Mononuclear cell (primary cell): ENCODE results near the gene CCDC32. TPM values are rescaled to one million over a fixed set of nuclear protein-coding genes. Genes with fewer than 3 reads are reported as not detected.

Source experiments
- H3K27me3 ChIP-seq: 2 replicates; pipeline ENCODE4 v1.6.0; 2011; ENCODE audit warnings: low read length, control low read depth; ENCODE audit not compliant: insufficient read depth
- H3K4me1 ChIP-seq: 2 replicates; pipeline ENCODE4 v1.5.1; 2011; ENCODE audit warnings: mild to moderate bottlenecking, low read length, control low read depth; ENCODE audit not compliant: insufficient read depth
- H3K4me3 ChIP-seq: 2 replicates; pipeline ENCODE4 v1.5.1; 2011; ENCODE audit warnings: mild to moderate bottlenecking, low read length, moderate library complexity
- H3K9me3 ChIP-seq: 2 replicates; pipeline ENCODE4 v1.5.1; 2011; ENCODE audit warnings: low read depth, mild to moderate bottlenecking, control low read depth, low read length
- total RNA-seq: library from RNA; depleted of rRNA; stranded (reverse); fragments of >200 nt; gene quantifications from one replicate; pipeline ENCODE4 v1.2.3, GENCODE V29; 2012

The CCDC32 gene
- total RNA-seq, 1 donor, result 12.9 TPM

DNA sequence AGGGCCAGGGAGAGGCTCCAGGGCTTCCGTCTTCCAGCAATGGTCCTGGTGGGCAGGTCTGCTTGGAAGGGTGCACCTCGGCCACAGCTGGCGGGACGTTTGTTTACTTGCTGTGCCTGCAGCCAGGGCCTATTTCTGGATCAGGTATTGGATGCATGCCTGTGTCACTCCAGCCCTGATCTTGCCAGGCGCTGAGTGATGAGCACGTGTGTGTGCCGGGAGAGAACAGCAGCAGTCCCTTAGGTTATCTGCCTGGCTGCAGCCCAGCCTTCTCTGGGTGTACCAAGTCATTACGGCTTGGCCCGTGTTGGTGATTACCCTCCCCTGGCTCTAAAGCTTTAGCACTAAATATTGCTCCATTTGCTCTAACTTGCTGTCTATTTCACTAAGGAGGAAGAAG is 14.9 kb downstream of the CCDC32 start:
- no peaks in the 10 kb centered on the region for H3K9me3 ChIP-seq
- no peaks in the 10 kb centered on the region for H3K27me3 ChIP-seq
- no peak overlapping the region for H3K4me3 ChIP-seq
- H3K4me1 ChIP-seq, result peaks cover 60% of the 10 kb centered on the region

DNA sequence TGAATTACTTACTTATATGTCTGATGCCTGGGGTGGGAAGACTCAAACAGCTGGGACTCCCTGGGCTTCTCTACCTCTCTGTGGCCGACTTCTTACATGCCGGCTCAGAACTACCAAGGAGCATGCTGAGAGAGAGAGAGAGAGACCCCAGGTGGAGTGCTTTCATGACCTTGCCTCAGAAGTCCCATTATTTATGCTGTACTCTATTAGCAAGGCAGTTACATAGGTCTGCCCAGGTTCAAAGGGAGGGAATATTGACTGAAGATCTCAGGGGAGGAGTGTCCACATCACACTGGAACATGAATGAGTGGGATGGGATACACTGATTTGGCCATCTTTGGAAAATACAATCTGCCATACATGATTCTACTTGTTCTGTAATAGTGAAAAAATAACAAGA is 16.2 kb downstream of the CCDC32 start:
- no peaks in the 10 kb centered on the region for H3K27me3 ChIP-seq
- H3K9me3 ChIP-seq, result no peaks in the 10 kb centered on the region
- H3K4me1 ChIP-seq, result peaks cover 67% of the 10 kb centered on the region
- no peak overlapping the region for H3K4me3 ChIP-seq

DNA sequence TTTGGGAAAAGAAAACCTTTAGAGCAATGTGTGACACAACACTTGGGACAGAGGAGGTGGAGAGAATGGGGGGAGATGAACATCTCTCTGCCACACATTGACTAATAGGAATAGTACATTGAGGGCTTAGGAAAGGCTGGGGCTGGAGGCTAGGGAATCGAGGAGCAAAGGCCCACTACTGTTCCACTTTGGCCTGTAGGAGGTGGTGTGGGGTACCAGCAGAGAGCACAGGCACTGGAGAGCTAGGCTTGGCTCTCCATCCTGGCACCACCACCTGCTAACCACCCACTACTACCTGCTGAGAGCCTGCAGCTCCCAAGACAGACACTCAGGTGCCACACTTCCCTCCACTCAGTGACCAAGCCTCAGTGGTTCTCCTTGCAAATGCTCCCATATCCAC is 19.4 kb downstream of the CCDC32 start:
- Histone ChIP-seq H3K4me1 (peaks cover 50% of the 10 kb centered on the region), H3K4me3 (no peak overlapping the region), H3K27me3 (no peaks in the 10 kb centered on the region), H3K9me3 (no peaks in the 10 kb centered on the region)

DNA sequence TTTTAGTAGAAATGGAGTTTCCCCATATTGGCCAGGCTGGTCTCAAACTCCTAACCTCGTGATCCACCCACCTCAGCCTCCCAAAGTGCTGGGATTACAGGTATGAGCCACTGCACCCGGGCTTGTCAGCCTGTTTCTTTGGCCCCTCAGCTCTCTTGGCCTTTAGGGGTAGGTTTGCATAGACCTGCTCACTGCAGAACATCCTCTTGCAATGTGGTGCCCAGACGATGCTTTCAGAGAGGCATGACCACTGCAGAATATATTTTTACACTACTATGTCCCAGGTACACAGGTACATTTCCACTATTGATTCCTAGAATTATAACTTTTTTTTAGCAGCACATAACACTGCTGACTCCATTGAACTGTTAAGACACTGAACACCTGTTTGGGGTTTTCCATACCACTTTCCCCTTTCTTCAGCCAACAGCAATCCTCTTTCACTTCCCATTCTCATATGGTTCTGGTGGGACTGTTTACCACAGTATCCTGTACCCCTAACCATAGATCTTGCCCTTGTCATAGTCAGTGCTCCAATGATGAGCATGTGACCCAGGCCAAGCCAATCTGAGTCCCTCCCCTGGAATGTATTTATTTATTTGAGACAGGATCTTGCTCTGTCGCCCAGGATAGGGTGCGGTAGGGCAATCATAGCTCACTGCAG is 21.1 kb downstream of the CCDC32 start:
- H3K4me3 ChIP-seq, result no peak overlapping the region
- H3K4me1 ChIP-seq, result peaks cover 35% of the 10 kb centered on the region
- no peaks in the 10 kb centered on the region for H3K9me3 ChIP-seq
- no peaks in the 10 kb centered on the region for H3K27me3 ChIP-seq

DNA sequence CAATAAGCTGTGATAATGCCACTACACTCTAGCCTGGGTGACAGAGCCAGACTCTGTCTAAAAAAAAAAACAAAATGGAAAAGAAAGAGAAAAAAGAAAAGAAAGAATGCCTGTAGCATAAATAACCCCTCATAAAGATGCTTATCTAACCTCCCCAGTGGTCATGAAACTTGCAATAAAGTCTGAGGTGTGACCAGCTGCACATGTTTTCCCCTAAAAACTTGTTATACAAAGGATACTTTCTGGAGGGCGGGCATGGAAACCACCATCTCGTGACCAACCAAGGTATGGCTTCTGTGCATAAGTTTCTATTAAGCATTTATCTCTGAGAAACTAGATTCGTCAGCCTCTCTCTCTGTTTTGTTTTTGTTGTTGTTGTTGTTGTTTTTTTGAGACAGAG is 21.8 kb downstream of the CCDC32 start:
- Histone ChIP-seq H3K4me3 (no peak overlapping the region), H3K9me3 (no peaks in the 10 kb centered on the region), H3K4me1 (peaks cover 35% of the 10 kb centered on the region), H3K27me3 (no peaks in the 10 kb centered on the region)

DNA sequence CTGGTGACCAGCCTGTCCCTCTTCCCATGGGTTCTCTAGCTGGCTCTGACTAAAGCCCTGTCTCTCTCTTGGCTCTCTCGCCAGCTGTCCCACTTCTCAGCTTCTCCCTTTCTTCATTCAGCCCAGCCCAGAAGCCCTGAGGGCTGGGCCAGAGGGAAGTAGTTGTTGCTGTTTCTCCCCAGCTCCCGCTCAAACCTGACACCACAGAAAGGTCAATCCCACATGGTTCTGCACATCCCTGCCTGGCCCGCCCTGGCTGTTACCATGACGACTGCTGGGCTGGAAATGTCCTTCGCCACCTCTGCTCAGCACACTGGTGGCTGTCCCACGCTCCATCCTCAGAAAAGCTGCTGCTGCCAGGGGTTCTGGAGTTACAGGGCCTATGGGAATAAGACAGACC is 25.9 kb downstream of the CCDC32 start:
- no peak overlapping the region for H3K4me3 ChIP-seq
- H3K27me3 ChIP-seq, result no peaks in the 10 kb centered on the region
- H3K4me1 ChIP-seq, result peaks cover 11% of the 10 kb centered on the region
- H3K9me3 ChIP-seq, result no peaks in the 10 kb centered on the region

DNA sequence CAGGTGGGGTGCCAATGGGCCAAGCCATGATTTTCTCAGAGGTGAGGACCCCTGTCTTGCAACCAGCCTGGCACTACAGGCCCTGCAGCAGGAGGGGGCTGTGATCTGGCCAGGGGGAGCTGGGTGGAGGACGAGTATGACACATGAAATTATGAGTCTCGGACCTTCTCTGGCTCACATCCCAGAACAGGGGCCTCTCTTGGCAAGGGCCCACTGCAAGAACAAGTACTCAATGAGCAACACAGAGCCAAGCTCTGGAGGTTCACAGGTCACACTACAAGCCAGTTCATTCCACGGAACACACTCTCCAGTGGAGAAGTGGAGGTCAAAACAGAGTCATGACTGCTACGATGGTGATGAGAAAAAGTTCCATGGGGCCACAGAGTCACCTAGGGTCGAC is 28.3 kb downstream of the CCDC32 start:
- Histone ChIP-seq H3K9me3 (no peaks in the 10 kb centered on the region), H3K4me3 (no peak overlapping the region), H3K27me3 (no peaks in the 10 kb centered on the region), H3K4me1 (no peaks in the 10 kb centered on the region)

DNA sequence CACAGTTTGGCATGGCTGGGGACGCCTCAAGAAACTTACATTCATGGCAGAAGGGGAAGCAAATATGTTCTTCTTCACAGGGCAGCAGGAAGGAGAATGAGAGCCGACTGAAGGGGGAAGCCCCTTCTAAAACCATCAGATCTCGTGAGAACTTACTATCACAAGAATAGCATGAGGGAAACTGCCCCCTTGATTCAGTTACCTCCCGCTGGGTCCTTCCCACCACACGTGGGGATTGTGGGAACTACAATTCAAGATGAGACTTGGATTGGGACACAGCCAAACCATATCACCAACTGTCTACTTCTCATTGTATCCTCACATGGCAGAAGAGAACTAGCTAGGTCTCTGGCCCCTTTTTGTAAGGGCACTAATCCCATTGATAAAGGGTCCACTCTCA is 30.5 kb downstream of the CCDC32 start:
- Histone ChIP-seq H3K4me1 (no peaks in the 10 kb centered on the region), H3K27me3 (no peaks in the 10 kb centered on the region)

DNA sequence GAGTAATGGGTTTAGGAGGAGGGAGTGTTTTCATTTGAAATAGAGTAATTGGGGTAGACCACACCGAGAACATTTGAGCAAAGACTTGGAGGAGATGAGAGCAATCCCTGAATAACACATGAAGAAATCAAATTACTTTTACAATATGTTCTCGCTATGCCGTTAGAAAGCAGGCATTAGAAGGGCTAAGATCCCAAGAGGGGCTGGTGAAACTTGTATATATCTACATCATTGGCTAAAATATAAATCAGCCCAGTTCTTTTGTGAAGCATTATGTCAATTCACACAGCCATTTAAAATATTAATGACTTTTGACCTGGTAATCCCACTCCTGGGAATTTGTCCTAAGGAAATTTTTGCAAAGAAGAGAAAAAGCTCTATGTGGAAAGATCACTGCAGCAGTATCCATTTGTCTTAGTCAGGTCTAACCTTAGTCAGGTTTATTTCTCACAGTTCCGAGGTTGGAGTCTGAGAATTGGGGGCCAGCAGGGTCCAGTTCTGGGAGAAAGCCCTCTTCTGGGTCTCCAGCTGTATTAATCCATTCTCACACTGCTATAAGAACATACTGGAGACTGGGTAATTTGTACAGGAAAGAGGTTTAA is 31.0 kb downstream of the CCDC32 start:
- H3K4me1 ChIP-seq, result no peaks in the 10 kb centered on the region
- H3K4me3 ChIP-seq, result no peak overlapping the region
- no peaks in the 10 kb centered on the region for H3K9me3 ChIP-seq

More for the DNA sequence above, 30.5 kb downstream of the CCDC32 start:
- H3K4me3 ChIP-seq, result no peak overlapping the region
- H3K9me3 ChIP-seq, result no peaks in the 10 kb centered on the region

DNA sequence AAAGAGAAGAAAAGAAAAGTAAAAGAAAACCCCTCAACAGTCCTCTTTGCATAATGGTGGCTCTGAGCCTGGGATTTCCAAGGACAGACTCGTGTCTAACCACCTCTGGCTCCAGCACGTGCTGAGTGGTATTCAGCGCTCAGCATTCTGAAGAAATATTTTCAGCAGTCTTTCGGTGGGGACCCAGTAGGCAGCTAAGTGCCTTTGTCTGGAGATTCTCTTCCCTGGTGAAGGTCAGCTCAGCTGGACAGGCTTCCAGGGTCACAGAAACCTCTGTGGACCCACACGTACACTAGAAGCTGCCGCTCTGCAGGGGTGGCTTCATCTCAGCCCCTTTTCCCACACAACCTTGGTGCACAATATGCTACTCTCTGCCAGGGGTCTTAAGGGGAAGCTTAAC is 36.0 kb downstream of the CCDC32 start:
- Histone ChIP-seq H3K27me3 (no peaks in the 10 kb centered on the region), H3K4me1 (no peaks in the 10 kb centered on the region), H3K9me3 (no peaks in the 10 kb centered on the region), H3K4me3 (no peak overlapping the region)

More for the DNA sequence above, 31.0 kb downstream of the CCDC32 start:
- H3K27me3 ChIP-seq, result no peaks in the 10 kb centered on the region

DNA sequence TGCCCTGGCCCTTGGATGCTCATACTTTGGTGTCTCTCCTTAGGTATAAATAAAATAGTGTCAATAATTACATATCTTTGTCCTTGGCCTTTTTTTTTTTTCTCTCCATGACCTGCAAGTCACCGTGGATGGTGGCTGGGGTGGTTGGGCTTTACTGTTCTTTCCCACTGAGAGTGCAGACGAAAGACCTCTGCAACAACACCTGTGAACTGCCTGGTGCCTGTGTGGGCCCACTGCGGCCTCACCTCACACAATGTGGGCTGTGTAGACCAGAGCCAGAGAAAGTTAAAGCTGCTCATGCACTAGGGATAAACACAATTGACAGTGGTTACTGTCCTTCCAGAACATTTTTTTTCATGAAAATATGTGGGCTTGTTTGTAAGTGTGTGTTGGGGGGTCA is 39.0 kb downstream of the CCDC32 start:
- H3K4me1 ChIP-seq, result no peaks in the 10 kb centered on the region
- no peaks in the 10 kb centered on the region for H3K27me3 ChIP-seq
- H3K4me3 ChIP-seq, result no peak overlapping the region
- H3K9me3 ChIP-seq, result no peaks in the 10 kb centered on the region

DNA sequence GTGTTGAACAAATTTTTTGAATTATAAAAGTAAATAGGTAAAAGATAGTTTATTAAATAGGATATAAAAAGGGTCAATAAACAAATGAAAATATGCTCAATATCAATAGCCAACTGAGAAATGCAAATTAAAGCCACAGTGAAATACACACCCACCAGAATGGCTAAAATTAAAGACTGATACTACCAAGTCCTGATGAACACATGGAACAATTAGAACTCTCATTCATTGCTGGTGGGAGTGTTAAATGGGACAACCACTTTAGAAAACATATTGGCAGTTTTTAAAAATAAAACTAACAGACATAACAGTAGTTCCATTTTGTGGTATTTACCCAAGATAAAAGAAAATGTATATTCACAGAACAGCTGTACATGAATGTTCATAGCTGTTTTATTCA is 41.2 kb downstream of the CCDC32 start:
- Histone ChIP-seq H3K4me1 (peaks cover 4% of the 10 kb centered on the region), H3K4me3 (no peak overlapping the region), H3K27me3 (no peaks in the 10 kb centered on the region), H3K9me3 (no peaks in the 10 kb centered on the region)

DNA sequence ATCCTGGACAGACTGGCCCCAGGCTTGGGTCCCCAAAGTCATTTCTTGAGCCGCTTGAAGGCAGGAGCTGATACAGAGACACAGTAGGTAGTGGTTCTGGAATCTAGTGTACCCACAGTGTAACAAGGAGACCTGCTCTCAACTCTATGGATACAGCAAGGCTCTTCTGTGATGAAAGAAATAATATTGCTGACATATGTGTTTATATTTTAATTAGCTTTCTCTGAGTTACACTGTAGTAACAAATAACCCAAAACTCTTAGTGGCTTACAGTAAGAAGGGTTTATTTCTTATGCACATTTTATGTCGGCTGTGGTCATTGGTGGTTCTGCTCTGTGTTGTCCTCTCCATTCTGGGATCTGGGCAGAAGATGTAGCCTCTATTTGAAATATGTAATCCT is 48.5 kb downstream of the CCDC32 start:
- Histone ChIP-seq H3K4me1 (peaks cover 12% of the 10 kb centered on the region), H3K27me3 (peaks cover 14% of the 10 kb centered on the region), H3K9me3 (no peaks in the 10 kb centered on the region), H3K4me3 (no peak overlapping the region)

DNA sequence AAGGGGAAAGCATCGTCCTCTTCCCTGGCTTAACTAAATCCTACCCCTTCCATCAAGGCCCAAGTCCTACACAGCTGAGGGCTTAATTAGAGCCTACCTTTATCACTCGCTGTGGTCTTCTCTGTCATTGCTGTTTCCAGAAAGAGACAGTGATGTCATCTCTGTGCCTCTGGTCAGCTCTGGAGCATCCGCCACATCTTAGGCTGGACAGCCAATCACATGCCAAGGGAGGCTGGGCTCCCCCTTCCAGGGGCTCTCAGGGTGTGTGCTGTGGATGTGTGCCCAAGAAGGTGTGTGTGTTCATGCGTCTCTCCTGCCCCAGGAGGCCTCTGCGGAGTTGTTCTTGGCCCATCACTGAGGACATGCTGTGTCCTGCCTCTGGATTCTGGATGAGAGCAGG is 51.2 kb downstream of the CCDC32 start:
- Histone ChIP-seq H3K9me3 (no peaks in the 10 kb centered on the region), H3K27me3 (peaks cover 33% of the 10 kb centered on the region), H3K4me1 (peaks cover 16% of the 10 kb centered on the region), H3K4me3 (no peak overlapping the region)

DNA sequence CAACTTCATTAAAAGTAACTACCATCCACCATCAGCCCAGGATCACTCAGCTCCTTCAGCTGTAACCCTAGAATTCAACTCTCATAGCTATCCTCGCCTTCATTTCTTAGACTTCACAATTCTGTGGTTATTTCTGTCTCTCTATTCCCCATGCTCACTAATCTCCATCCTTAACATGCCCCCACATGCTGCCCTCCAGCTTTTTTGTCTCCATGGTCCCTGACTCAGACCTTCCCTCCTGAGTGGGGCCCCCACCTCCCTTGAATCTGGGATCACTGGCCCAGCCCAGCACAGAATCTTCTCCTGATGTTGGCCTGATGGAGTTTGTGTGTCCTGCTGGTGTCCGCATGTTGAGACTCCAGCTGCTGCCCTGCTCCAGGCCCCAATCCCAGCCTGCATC is 52.4 kb downstream of the CCDC32 start:
- Histone ChIP-seq H3K27me3 (peaks cover 44% of the 10 kb centered on the region), H3K9me3 (no peaks in the 10 kb centered on the region), H3K4me3 (no peak overlapping the region), H3K4me1 (peaks cover 16% of the 10 kb centered on the region)

DNA sequence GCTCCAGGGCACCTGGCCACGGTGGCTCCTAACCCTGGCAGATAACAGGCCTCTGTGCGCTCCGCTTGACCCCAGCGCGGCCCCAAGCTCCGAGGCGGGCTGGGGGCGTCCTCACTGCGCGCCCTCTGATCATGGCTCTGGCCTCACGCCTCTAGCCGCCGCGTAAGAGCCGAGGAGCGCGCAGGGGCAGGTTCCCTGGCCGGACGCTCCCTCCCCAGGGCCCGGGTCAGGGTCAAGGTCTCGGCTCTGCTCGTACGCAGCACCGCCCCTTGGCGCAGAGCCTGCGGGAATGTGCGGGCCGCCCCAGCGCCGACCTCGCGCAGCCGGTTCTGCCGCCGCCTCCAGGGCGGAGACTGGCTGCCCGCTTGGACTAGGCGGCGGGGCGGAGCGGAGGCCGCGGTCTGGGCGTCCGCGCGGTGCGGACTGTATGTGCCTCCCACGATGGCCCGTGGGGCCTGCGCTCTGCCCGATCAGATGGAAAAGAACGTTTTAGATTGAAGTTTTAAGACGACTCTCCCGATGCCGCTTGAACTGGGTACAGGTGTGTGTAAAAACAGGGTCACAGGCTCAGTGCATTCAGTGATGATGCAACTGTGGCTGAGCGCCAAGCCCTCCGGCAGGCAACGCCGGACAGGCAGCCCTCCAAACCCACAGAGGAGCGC is 53.2 kb downstream of the CCDC32 start:
- Histone ChIP-seq H3K27me3 (peaks cover 53% of the 10 kb centered on the region), H3K4me1 (peaks cover 23% of the 10 kb centered on the region), H3K4me3 (peak overlapping the region; percentile 27), H3K9me3 (no peaks in the 10 kb centered on the region)
